ENCODE results near the gene CDC42BPB. TPM values are rescaled to one million over a fixed set of nuclear protein-coding genes. Genes with fewer than 3 reads are reported as not detected.
A peak's percentile ranks its signal among the peaks of the same experiment; 100 is the strongest.

The CDC42BPB gene
- total RNA-seq, 1 experiment from 2014 or later, result 96.9 TPM

DNA sequence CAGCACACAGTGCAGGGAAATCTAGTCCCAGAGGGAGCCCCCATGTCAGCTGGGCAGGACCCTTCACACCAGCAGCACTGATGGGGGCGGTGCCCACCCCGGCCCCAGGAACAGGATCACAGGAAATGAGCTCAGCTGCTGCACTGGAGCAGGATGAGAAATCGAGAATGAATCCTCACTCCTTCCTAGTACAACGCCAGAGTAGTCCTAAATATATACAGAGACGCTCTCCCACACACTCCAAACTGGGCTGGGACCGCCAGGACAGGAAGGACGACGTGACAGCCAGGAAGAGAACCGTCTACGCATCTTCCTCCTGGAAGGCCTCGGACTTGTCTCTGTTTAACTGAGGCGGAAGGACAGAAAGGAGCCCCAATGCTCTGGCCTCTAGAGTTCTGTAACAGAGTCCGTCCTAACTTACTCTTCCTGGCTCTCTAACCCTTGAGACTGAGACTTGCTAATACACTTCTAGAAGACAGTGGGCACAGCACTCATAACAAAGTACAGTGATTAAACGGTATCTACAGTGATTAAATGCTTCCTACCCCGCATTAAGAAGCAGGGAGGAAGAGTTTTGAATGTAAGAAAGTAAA is 33.4 kb downstream of the CDC42BPB start:
- POLR2A ChIA-PET, result interaction anchor here (0.6 kb wide), 1 partner anchor 629 kb away, joined by 3 read pairs; no protein-coding TSS in a partner anchor
- H3K36me3 Mint-ChIP-seq, result peaks cover 15% of the 10 kb centered on the region
- peaks cover 34% of the 10 kb centered on the region for H3K4me1 Mint-ChIP-seq
- ATAC-seq (peak; percentile 20; the same call in 1 of the 2 replicates), DNase-seq (ENCODE audit: low spot score) (no peak)
- CTCF ChIA-PET, result interaction anchor here (0.6 kb wide), 1 partner anchor 12 kb away, joined by 3 read pairs; no protein-coding TSS in a partner anchor
- peaks cover 13% of the 10 kb centered on the region for H3K9me3 Mint-ChIP-seq
- peak overlapping the region; percentile 13; the same call in 1 of the 2 replicates for H3K27ac Mint-ChIP-seq
- no peaks in the 10 kb centered on the region for H3K27me3 Mint-ChIP-seq (ENCODE audit: low read depth)
- TF ChIP-seq, protein P1, sequence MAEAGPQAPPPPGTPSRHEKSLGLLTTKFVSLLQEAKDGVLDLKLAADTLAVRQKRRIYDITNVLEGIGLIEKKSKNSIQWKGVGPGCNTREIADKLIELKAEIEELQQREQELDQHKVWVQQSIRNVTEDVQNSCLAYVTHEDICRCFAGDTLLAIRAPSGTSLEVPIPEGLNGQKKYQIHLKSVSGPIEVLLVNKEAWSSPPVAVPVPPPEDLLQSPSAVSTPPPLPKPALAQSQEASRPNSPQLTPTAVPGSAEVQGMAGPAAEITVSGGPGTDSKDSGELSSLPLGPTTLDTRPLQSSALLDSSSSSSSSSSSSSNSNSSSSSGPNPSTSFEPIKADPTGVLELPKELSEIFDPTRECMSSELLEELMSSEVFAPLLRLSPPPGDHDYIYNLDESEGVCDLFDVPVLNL (CRISPR knock-in tag; IDR thresholded peaks at IDR 0.05; ENCODE audit: borderline replicate concordance, low read depth), result no peak
- TF ChIP-seq, protein P2, sequence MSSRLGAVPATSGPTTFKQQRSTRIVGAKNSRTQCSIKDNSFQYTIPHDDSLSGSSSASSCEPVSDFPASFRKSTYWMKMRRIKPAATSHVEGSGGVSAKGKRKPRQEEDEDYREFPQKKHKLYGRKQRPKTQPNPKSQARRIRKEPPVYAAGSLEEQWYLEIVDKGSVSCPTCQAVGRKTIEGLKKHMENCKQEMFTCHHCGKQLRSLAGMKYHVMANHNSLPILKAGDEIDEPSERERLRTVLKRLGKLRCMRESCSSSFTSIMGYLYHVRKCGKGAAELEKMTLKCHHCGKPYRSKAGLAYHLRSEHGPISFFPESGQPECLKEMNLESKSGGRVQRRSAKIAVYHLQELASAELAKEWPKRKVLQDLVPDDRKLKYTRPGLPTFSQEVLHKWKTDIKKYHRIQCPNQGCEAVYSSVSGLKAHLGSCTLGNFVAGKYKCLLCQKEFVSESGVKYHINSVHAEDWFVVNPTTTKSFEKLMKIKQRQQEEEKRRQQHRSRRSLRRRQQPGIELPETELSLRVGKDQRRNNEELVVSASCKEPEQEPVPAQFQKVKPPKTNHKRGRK (CRISPR knock-in tag; IDR thresholded peaks at IDR 0.05; ENCODE audit: borderline replicate concordance), result no peak
- no peak for TF ChIP-seq CBFB (CRISPR knock-in tag; IDR thresholded peaks at IDR 0.05; ENCODE audit: low read depth)
- TF ChIP-seq ETV6 (CRISPR knock-in tag; IDR thresholded peaks at IDR 0.05), result no peak
- TF ChIP-seq, protein P3, sequence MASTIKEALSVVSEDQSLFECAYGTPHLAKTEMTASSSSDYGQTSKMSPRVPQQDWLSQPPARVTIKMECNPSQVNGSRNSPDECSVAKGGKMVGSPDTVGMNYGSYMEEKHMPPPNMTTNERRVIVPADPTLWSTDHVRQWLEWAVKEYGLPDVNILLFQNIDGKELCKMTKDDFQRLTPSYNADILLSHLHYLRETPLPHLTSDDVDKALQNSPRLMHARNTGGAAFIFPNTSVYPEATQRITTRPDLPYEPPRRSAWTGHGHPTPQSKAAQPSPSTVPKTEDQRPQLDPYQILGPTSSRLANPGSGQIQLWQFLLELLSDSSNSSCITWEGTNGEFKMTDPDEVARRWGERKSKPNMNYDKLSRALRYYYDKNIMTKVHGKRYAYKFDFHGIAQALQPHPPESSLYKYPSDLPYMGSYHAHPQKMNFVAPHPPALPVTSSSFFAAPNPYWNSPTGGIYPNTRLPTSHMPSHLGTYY (CRISPR knock-in tag; IDR thresholded peaks at IDR 0.05), result no peak
- no peak for TF ChIP-seq EMX1 (CRISPR knock-in tag; IDR thresholded peaks at IDR 0.05)
- TF ChIP-seq FOXK1 (CRISPR knock-in tag; IDR thresholded peaks at IDR 0.05), result no peak
- TF ChIP-seq, protein P4, sequence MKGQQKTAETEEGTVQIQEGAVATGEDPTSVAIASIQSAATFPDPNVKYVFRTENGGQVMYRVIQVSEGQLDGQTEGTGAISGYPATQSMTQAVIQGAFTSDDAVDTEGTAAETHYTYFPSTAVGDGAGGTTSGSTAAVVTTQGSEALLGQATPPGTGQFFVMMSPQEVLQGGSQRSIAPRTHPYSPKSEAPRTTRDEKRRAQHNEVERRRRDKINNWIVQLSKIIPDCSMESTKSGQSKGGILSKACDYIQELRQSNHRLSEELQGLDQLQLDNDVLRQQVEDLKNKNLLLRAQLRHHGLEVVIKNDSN (CRISPR knock-in tag; IDR thresholded peaks at IDR 0.05), result no peak
- H3K4me3 Mint-ChIP-seq, result no peak overlapping the region

DNA sequence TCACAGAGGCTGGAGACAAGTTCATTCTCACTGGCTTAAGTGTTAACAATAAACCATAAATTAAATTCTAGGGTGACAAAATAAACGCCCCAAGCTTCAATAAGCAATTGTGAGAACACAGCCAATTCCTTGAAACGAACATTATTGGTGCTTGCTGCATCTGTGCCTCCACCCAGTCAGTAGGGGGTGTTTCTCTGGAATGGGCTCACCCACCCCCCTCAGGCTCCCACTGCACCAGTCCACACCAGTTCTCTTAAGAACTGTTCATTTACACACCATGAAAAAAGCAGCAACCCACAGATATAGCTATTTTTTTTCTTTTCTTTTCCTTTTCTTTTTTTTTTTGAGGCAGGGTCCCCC is 34.7 kb downstream of the CDC42BPB start:
- Mint-ChIP-seq H3K4me1 (peaks cover 42% of the 10 kb centered on the region), H3K36me3 (peaks cover 15% of the 10 kb centered on the region), H3K27me3 (ENCODE audit: low read depth) (no peaks in the 10 kb centered on the region), H3K27ac (peak overlapping the region; percentile 68; the same call in 1 of the 2 replicates), H3K9me3 (peaks cover 13% of the 10 kb centered on the region), H3K4me3 (no peak overlapping the region)
- ChIA-PET CTCF (interaction anchor here (1.1 to 1.2 kb wide), 2 partner anchors 9 to 82 kb away, joined by 3 to 4 read pairs; no protein-coding TSS in a partner anchor), POLR2A (no interaction called here)
- DNase-seq (ENCODE audit: low spot score) (no peak), ATAC-seq (no peak)
- TF ChIP-seq, protein P5, sequence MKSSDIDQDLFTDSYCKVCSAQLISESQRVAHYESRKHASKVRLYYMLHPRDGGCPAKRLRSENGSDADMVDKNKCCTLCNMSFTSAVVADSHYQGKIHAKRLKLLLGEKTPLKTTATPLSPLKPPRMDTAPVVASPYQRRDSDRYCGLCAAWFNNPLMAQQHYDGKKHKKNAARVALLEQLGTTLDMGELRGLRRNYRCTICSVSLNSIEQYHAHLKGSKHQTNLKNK (CRISPR knock-in tag; IDR thresholded peaks at IDR 0.05), result no peak
- TF ChIP-seq ZBTB21 (CRISPR knock-in tag; IDR thresholded peaks at IDR 0.05; ENCODE audit: borderline replicate concordance) (no peak), CREB1 (CRISPR knock-in tag; IDR thresholded peaks at IDR 0.05) (no peak), NR1H2 (CRISPR knock-in tag; IDR thresholded peaks at IDR 0.05) (no peak), TEAD4 (CRISPR knock-in tag; IDR thresholded peaks at IDR 0.05) (no peak), ZNF396 (CRISPR knock-in tag; IDR thresholded peaks at IDR 0.05; ENCODE audit: borderline replicate concordance) (no peak), CREM (CRISPR knock-in tag; IDR thresholded peaks at IDR 0.05) (no peak)
- TF ChIP-seq, protein P6, sequence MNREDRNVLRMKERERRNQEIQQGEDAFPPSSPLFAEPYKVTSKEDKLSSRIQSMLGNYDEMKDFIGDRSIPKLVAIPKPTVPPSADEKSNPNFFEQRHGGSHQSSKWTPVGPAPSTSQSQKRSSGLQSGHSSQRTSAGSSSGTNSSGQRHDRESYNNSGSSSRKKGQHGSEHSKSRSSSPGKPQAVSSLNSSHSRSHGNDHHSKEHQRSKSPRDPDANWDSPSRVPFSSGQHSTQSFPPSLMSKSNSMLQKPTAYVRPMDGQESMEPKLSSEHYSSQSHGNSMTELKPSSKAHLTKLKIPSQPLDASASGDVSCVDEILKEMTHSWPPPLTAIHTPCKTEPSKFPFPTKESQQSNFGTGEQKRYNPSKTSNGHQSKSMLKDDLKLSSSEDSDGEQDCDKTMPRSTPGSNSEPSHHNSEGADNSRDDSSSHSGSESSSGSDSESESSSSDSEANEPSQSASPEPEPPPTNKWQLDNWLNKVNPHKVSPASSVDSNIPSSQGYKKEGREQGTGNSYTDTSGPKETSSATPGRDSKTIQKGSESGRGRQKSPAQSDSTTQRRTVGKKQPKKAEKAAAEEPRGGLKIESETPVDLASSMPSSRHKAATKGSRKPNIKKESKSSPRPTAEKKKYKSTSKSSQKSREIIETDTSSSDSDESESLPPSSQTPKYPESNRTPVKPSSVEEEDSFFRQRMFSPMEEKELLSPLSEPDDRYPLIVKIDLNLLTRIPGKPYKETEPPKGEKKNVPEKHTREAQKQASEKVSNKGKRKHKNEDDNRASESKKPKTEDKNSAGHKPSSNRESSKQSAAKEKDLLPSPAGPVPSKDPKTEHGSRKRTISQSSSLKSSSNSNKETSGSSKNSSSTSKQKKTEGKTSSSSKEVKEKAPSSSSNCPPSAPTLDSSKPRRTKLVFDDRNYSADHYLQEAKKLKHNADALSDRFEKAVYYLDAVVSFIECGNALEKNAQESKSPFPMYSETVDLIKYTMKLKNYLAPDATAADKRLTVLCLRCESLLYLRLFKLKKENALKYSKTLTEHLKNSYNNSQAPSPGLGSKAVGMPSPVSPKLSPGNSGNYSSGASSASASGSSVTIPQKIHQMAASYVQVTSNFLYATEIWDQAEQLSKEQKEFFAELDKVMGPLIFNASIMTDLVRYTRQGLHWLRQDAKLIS (CRISPR knock-in tag; IDR thresholded peaks at IDR 0.05; ENCODE audit: borderline replicate concordance), result no peak
- TF ChIP-seq, protein P7, sequence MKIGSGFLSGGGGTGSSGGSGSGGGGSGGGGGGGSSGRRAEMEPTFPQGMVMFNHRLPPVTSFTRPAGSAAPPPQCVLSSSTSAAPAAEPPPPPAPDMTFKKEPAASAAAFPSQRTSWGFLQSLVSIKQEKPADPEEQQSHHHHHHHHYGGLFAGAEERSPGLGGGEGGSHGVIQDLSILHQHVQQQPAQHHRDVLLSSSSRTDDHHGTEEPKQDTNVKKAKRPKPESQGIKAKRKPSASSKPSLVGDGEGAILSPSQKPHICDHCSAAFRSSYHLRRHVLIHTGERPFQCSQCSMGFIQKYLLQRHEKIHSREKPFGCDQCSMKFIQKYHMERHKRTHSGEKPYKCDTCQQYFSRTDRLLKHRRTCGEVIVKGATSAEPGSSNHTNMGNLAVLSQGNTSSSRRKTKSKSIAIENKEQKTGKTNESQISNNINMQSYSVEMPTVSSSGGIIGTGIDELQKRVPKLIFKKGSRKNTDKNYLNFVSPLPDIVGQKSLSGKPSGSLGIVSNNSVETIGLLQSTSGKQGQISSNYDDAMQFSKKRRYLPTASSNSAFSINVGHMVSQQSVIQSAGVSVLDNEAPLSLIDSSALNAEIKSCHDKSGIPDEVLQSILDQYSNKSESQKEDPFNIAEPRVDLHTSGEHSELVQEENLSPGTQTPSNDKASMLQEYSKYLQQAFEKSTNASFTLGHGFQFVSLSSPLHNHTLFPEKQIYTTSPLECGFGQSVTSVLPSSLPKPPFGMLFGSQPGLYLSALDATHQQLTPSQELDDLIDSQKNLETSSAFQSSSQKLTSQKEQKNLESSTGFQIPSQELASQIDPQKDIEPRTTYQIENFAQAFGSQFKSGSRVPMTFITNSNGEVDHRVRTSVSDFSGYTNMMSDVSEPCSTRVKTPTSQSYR (CRISPR knock-in tag; IDR thresholded peaks at IDR 0.05), result no peak
- TF ChIP-seq, protein P8, sequence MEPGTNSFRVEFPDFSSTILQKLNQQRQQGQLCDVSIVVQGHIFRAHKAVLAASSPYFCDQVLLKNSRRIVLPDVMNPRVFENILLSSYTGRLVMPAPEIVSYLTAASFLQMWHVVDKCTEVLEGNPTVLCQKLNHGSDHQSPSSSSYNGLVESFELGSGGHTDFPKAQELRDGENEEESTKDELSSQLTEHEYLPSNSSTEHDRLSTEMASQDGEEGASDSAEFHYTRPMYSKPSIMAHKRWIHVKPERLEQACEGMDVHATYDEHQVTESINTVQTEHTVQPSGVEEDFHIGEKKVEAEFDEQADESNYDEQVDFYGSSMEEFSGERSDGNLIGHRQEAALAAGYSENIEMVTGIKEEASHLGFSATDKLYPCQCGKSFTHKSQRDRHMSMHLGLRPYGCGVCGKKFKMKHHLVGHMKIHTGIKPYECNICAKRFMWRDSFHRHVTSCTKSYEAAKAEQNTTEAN (CRISPR knock-in tag; IDR thresholded peaks at IDR 0.05), result no peak

Measured in WTC11 (cell line).